Brain pericyte (primary cell): ENCODE measurements around the gene RELL2.

Experiments used
- DNase-seq: peaks from one replicate; pipeline ENCODE4 v3.0.0-alpha.2; 2012; ENCODE audit warnings: low read depth, low spot score

The RELL2 gene

GRCh38 chr5:141618804-141619554 is 17.8 kb upstream of the RELL2 start, which contains the start of gene DIAPH1:
DIAPH1 (minus strand) TSS chr5:141619000; CDS start chr5:141618914, 86 bp downstream.
- DNase-seq, result peak; percentile 90

GRCh38 chr5:141623186-141623585 is 13.6 kb upstream of the RELL2 start:
- DNase-seq, result no peak

- no peak for DNase-seq
Measured at GRCh38 chr5:141623611-141624010, 13.2 kb upstream of the RELL2 start.

- DNase-seq, result no peak
Measured at GRCh38 chr5:141628175-141628788, 8.5 kb upstream of the RELL2 start.

- no peak for DNase-seq
Measured at GRCh38 chr5:141630570-141631140, 6.1 kb upstream of the RELL2 start.

GRCh38 chr5:141632650-141633049 is 4.1 kb upstream of the RELL2 start:
- DNase-seq, result no peak

- DNase-seq, result no peak
Measured at GRCh38 chr5:141633871-141634561, 2.8 kb upstream of the RELL2 start.

- DNase-seq, result no peak
Measured at GRCh38 chr5:141634720-141635119, 2.1 kb upstream of the RELL2 start.

GRCh38 chr5:141635646-141636045 is 1.2 kb upstream of the RELL2 start:
- no peak for DNase-seq

GRCh38 chr5:141636106-141636412 is 738 bp upstream of the RELL2 start:
- DNase-seq, result no peak

- DNase-seq, result no peak
Measured at GRCh38 chr5:141637123-141637766, 448 bp downstream of the RELL2 start.

GRCh38 chr5:141637767-141638419 is 1.1 kb downstream of the RELL2 start:
- no peak for DNase-seq

- DNase-seq, result no peak
Measured at GRCh38 chr5:141638771-141639170, 2.0 kb downstream of the RELL2 start.

- no peak for DNase-seq
Measured at GRCh38 chr5:141639357-141640050, 2.7 kb downstream of the RELL2 start.

- no peak for DNase-seq
Measured at GRCh38 chr5:141640051-141640415, 3.2 kb downstream of the RELL2 start.

GRCh38 chr5:141640698-141641097 is 3.9 kb downstream of the RELL2 start:
- no peak for DNase-seq

- no peak for DNase-seq
Measured at GRCh38 chr5:141641634-141642267, 5.0 kb downstream of the RELL2 start.

GRCh38 chr5:141646026-141646425 is 9.2 kb downstream of the RELL2 start:
- DNase-seq, result no peak

GRCh38 chr5:141647242-141647641 is 10.4 kb downstream of the RELL2 start:
- no peak for DNase-seq

- DNase-seq, result no peak
Measured at GRCh38 chr5:141647851-141648250, 11.1 kb downstream of the RELL2 start.
